ENCODE measurements around the gene TSEN15.

- TF ChIP-seq CTCF (IDR thresholded peaks at IDR 0.05) (no peak), POLR2AphosphoS5 (IDR thresholded peaks at IDR 0.05) (no peak), POLR2A (IDR thresholded peaks at IDR 0.05) (no peak)
Observed at GRCh38 chr1:184061396-184062003, 10.0 kb downstream of the TSEN15 start.

All from upper lobe of left lung (tissue), 4 donors.